ENCODE results near the gene NFKBIE. TPM values are rescaled to one million over a fixed set of nuclear protein-coding genes. Genes with fewer than 3 reads are reported as not detected.
A peak's percentile ranks its signal among the peaks of the same experiment; 100 is the strongest.

Gene NFKBIE
- total and polyA plus RNA-seq, 2 experiments from 2014 or later: 14.6 to 25.9 TPM

DNA sequence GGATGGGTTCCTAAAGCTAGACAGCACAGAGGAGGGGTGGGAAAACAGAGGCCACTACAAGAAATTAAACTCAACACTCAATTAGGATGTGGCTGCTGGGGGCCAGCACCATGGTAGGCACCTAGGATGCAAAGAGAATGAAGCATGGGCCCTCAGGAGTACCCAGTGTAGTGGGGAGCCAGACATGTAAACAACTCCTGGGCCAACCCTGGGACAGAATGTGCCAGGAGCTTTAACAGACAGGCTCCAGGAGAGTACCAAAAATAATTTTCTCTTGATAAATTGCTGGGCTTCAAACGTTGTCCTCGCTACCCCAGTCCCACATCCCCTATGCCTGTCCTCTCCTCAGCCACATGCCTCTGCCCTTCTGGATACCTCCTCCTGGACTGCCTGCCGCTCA is 6.6 kb upstream of the NFKBIE start (continued):
- TF ChIP-seq ZNF462 (CRISPR knock-in tag; IDR thresholded peaks at IDR 0.05) (no peak), POLR2AphosphoS5 (IDR thresholded peaks at IDR 0.05; ENCODE audit: low read depth) (no peak), NANOG (IDR thresholded peaks at IDR 0.05; ENCODE audit: borderline replicate concordance) (no peak), EZH2 (IDR thresholded peaks at IDR 0.05; ENCODE audit: low read depth, unreplicated experiment) (no peak)
- TF ChIP-seq, protein P1, sequence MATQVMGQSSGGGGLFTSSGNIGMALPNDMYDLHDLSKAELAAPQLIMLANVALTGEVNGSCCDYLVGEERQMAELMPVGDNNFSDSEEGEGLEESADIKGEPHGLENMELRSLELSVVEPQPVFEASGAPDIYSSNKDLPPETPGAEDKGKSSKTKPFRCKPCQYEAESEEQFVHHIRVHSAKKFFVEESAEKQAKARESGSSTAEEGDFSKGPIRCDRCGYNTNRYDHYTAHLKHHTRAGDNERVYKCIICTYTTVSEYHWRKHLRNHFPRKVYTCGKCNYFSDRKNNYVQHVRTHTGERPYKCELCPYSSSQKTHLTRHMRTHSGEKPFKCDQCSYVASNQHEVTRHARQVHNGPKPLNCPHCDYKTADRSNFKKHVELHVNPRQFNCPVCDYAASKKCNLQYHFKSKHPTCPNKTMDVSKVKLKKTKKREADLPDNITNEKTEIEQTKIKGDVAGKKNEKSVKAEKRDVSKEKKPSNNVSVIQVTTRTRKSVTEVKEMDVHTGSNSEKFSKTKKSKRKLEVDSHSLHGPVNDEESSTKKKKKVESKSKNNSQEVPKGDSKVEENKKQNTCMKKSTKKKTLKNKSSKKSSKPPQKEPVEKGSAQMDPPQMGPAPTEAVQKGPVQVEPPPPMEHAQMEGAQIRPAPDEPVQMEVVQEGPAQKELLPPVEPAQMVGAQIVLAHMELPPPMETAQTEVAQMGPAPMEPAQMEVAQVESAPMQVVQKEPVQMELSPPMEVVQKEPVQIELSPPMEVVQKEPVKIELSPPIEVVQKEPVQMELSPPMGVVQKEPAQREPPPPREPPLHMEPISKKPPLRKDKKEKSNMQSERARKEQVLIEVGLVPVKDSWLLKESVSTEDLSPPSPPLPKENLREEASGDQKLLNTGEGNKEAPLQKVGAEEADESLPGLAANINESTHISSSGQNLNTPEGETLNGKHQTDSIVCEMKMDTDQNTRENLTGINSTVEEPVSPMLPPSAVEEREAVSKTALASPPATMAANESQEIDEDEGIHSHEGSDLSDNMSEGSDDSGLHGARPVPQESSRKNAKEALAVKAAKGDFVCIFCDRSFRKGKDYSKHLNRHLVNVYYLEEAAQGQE (IDR thresholded peaks at IDR 0.05; ENCODE audit: unreplicated experiment): no peak

GRCh38 chr6:44271406-44271723 is 6.0 kb upstream of the NFKBIE start:
- Mint-ChIP-seq H3K27ac (no peak overlapping the region), H3K27me3 (ENCODE audit: insufficient read depth, low read depth, poor library complexity) (peaks cover 38% of the 10 kb centered on the region), H3K4me3 (peak overlapping the region; percentile 83), H3K4me1 (peaks cover 41% of the 10 kb centered on the region), H3K9me3 (no peaks in the 10 kb centered on the region), H3K36me3 (ENCODE audit: low read depth) (peaks cover 6% of the 10 kb centered on the region; the same call in 2 of the 3 replicates)
- peaks cover 32% of the 10 kb centered on the region for H3K27me3 ChIP-seq (ENCODE audit: insufficient read depth)
- ATAC-seq (no peak), DNase-seq (ENCODE audit: low spot score) (no peak)
- peak overlapping the region; percentile 52 for H3K4me3 ChIP-seq
- peaks cover 14% of the 10 kb centered on the region for H3K4me1 ChIP-seq (ENCODE audit: insufficient read depth)
- H3K4me2 ChIP-seq: peak overlapping the region; percentile 78
- H4K20me1 ChIP-seq (replicated peaks; ENCODE audit: insufficient read depth): no peaks in the 10 kb centered on the region
- H3K9me2 ChIP-seq (ENCODE audit: insufficient read depth): no peaks in the 10 kb centered on the region
- no peaks in the 10 kb centered on the region for H3K36me3 ChIP-seq (ENCODE audit: insufficient read depth)
- H2AFZ ChIP-seq: 0 out of 2 replicates have a peak overlapping the region, but pooled peaks have one; percentile 18
- H3F3A ChIP-seq (replicated peaks; ENCODE audit: low read depth): 0 out of 2 replicates have a peak, but pooled peaks cover 20% of the 10 kb centered on the region
- no peaks in the 10 kb centered on the region for H3K79me2 ChIP-seq (replicated peaks; ENCODE audit: insufficient read depth)
- H3K27ac ChIP-seq (ENCODE audit: low read depth): no peak overlapping the region
- no peak for TF ChIP-seq STAT1 (IDR thresholded peaks at IDR 0.05; ENCODE audit: unreplicated experiment)
- no peak for TF ChIP-seq ETS1 (IDR thresholded peaks at IDR 0.05)
- TF ChIP-seq ZNF114 (CRISPR knock-in tag; IDR thresholded peaks at IDR 0.05): no peak
- TF ChIP-seq, protein P2, sequence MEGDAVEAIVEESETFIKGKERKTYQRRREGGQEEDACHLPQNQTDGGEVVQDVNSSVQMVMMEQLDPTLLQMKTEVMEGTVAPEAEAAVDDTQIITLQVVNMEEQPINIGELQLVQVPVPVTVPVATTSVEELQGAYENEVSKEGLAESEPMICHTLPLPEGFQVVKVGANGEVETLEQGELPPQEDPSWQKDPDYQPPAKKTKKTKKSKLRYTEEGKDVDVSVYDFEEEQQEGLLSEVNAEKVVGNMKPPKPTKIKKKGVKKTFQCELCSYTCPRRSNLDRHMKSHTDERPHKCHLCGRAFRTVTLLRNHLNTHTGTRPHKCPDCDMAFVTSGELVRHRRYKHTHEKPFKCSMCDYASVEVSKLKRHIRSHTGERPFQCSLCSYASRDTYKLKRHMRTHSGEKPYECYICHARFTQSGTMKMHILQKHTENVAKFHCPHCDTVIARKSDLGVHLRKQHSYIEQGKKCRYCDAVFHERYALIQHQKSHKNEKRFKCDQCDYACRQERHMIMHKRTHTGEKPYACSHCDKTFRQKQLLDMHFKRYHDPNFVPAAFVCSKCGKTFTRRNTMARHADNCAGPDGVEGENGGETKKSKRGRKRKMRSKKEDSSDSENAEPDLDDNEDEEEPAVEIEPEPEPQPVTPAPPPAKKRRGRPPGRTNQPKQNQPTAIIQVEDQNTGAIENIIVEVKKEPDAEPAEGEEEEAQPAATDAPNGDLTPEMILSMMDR (conservative IDR thresholded peaks at IDR 0.05; ENCODE audit: low read depth in 2 of 2): no peak

Measured in GM23338 (cell line).